DOHH2 (cell line): ENCODE results near the gene SERPING1.

ENCODE experiments used
- H3F3A ChIP-seq: fragments of 200-600 bp; sonication (generic), shearing (Covaris generic); 2 replicates; pipeline ENCODE4 v1.6.0; 2016; ENCODE audit warnings: antibody characterized with exemption, mild to moderate bottlenecking; ENCODE audit not compliant: control insufficient read depth, insufficient read depth
- H3K27ac ChIP-seq: fragments of 200-600 bp; sonication (generic); 2 replicates; pipeline ENCODE4 v1.5.1; 2014; ENCODE audit warnings: low read depth, mild to moderate bottlenecking, low read length, moderate library complexity
- H3K27me3 ChIP-seq: fragments of 200-600 bp; sonication (generic); 2 replicates; pipeline ENCODE4 v1.6.1; 2014; ENCODE audit warnings: mild to moderate bottlenecking, low read length, mixed read lengths; ENCODE audit not compliant: control insufficient read depth
- H3K36me3 ChIP-seq: fragments of 200-600 bp; sonication (generic); 2 replicates; pipeline ENCODE4 v1.6.1; 2014; ENCODE audit warnings: mild to moderate bottlenecking, low read length, moderate library complexity, mixed read lengths; ENCODE audit not compliant: control insufficient read depth
- H3K4me1 ChIP-seq: fragments of 200-600 bp; sonication (generic); 2 replicates; pipeline ENCODE4 v1.6.1; 2014; ENCODE audit warnings: mild to moderate bottlenecking, low read length, mixed read lengths; ENCODE audit not compliant: control insufficient read depth
- H3K4me2 ChIP-seq: fragments of 200-600 bp; sonication (generic); 2 replicates; pipeline ENCODE4 v1.6.0; 2014; ENCODE audit warnings: mild to moderate bottlenecking, low read length, moderate library complexity
- H3K4me3 ChIP-seq: fragments of 200-600 bp; sonication (generic); 2 replicates; pipeline ENCODE4 v1.5.1; 2014; ENCODE audit warnings: mild to moderate bottlenecking, low read length, mixed read lengths
- H3K79me2 ChIP-seq: fragments of 200-600 bp; sonication (generic); 2 replicates; pipeline ENCODE4 v1.6.1; 2014; ENCODE audit warnings: mild to moderate bottlenecking, low read length, mixed read lengths; ENCODE audit not compliant: control insufficient read depth
- H3K9me2 ChIP-seq: fragments of 200-600 bp; sonication (generic); replicated peaks from 2 replicates; pipeline ENCODE4 v1.6.1; 2014; ENCODE audit warnings: mild to moderate bottlenecking, low read length, mixed read lengths; ENCODE audit not compliant: control insufficient read depth
- H3K9me3 ChIP-seq: fragments of 200-600 bp; sonication (generic); 2 replicates; pipeline ENCODE4 v1.6.1; 2014; ENCODE audit warnings: antibody characterized with exemption, low read length, mixed read lengths; ENCODE audit not compliant: control insufficient read depth, insufficient read depth
- H4K20me1 ChIP-seq: fragments of 200-600 bp; sonication (generic); 2 replicates; pipeline ENCODE4 v1.6.0; 2014; ENCODE audit warnings: low read depth, mild to moderate bottlenecking, antibody characterized with exemption, low read length, moderate library complexity; ENCODE audit not compliant: control insufficient read depth, insufficient read depth
- CTCF ChIP-seq: fragments of 200-600 bp; sonication (generic); IDR thresholded peaks from one replicate; pipeline ENCODE4 v1.5.1; 2014; ENCODE audit warnings: antibody characterized with exemption, mild to moderate bottlenecking, low read depth, low read length; ENCODE audit not compliant: poor library complexity, severe bottlenecking
- EZH2phosphoT487 ChIP-seq: fragments of 200-600 bp; sonication (generic); IDR thresholded peaks from 2 replicates; pipeline ENCODE4 v1.6.1; 2017; ENCODE audit warnings: borderline replicate concordance, mild to moderate bottlenecking, antibody characterized with exemption, low read length, moderate library complexity, mixed read lengths

The SERPING1 gene

GRCh38 chr11:57614234-57614772, 16.8 kb downstream of the SERPING1 start:
- no peak overlapping the region for H3K4me3 ChIP-seq
- no peaks in the 10 kb centered on the region for H3K79me2 ChIP-seq
- peaks cover 4% of the 10 kb centered on the region for H3K9me3 ChIP-seq
- no peak overlapping the region for H3K4me2 ChIP-seq
- no peaks in the 10 kb centered on the region for H3K9me2 ChIP-seq
- no peaks in the 10 kb centered on the region for H3K4me1 ChIP-seq
- no peaks in the 10 kb centered on the region for H3F3A ChIP-seq
- H4K20me1 ChIP-seq: no peaks in the 10 kb centered on the region
- no peak for TF ChIP-seq EZH2phosphoT487
- TF ChIP-seq CTCF: no peak
- peaks cover 11% of the 10 kb centered on the region for H3K27me3 ChIP-seq
- no peaks in the 10 kb centered on the region for H3K36me3 ChIP-seq
- H3K27ac ChIP-seq: no peak overlapping the region

- no peak overlapping the region for H3K4me2 ChIP-seq
- H3K9me3 ChIP-seq: peaks cover 11% of the 10 kb centered on the region
- no peak overlapping the region for H3K27ac ChIP-seq
- H3K36me3 ChIP-seq: no peaks in the 10 kb centered on the region
- H4K20me1 ChIP-seq: no peaks in the 10 kb centered on the region
- TF ChIP-seq EZH2phosphoT487 (no peak), CTCF (no peak)
- no peaks in the 10 kb centered on the region for H3K4me1 ChIP-seq
- no peak overlapping the region for H3K4me3 ChIP-seq
- H3K27me3 ChIP-seq: peaks cover 11% of the 10 kb centered on the region
- no peaks in the 10 kb centered on the region for H3K79me2 ChIP-seq
- H3F3A ChIP-seq: no peaks in the 10 kb centered on the region
- H3K9me2 ChIP-seq: no peaks in the 10 kb centered on the region
These were observed 17.8 kb downstream of the SERPING1 start for GRCh38 chr11:57615308-57615707.

- H3K79me2 ChIP-seq: no peaks in the 10 kb centered on the region
- no peaks in the 10 kb centered on the region for H3K36me3 ChIP-seq
- no peaks in the 10 kb centered on the region for H3K9me2 ChIP-seq
- no peaks in the 10 kb centered on the region for H4K20me1 ChIP-seq
- no peak for TF ChIP-seq CTCF
- no peak for TF ChIP-seq EZH2phosphoT487
- no peaks in the 10 kb centered on the region for H3F3A ChIP-seq
- H3K4me1 ChIP-seq: no peaks in the 10 kb centered on the region
- H3K9me3 ChIP-seq: peaks cover 13% of the 10 kb centered on the region
- peaks cover 8% of the 10 kb centered on the region for H3K27me3 ChIP-seq
- no peak overlapping the region for H3K27ac ChIP-seq
- no peak overlapping the region for H3K4me3 ChIP-seq
- H3K4me2 ChIP-seq: no peak overlapping the region
These were observed 19.1 kb downstream of the SERPING1 start for GRCh38 chr11:57616595-57616994.
